HG03135 (cell line): ENCODE results near the gene KIR2DL3.
"Not testable (repeated sequence)": the region's sequence is repeated elsewhere in the genome, so short reads cannot be mapped to it uniquely, and the experiment has no call there.

Source experiments
- ATAC-seq: cut with Tn5 transposase; IDR thresholded peaks from one replicate; pipeline ENCODE4 v1.9.1; 2021; ENCODE audit warnings: mild to moderate bottlenecking, moderate library complexity; ENCODE audit not compliant: unreplicated experiment

Gene KIR2DL3

GRCh38 chr19:54738306-54738705, at the start of gene KIR2DL3:
Gene KIR2DL3, plus strand, starts transcription at chr19:54738513. Its CDS starts 33 bp downstream, at chr19:54738546.
- not testable (repeated sequence) for ATAC-seq

- no peak for ATAC-seq
These were observed 46.6 kb upstream of the KIR2DL3 start for GRCh38 chr19:54691582-54692297.

- ATAC-seq: no peak
These were observed 46.1 kb upstream of the KIR2DL3 start for GRCh38 chr19:54692298-54692615.

GRCh38 chr19:54694648-54695047, 43.7 kb upstream of the KIR2DL3 start:
- no peak for ATAC-seq

GRCh38 chr19:54696117-54696548, 42.2 kb upstream of the KIR2DL3 start:
- no peak for ATAC-seq

GRCh38 chr19:54696766-54697165, 41.5 kb upstream of the KIR2DL3 start:
- no peak for ATAC-seq

GRCh38 chr19:54697716-54698115, 40.6 kb upstream of the KIR2DL3 start:
- not testable (repeated sequence) for ATAC-seq

GRCh38 chr19:54704928-54705327, 33.4 kb upstream of the KIR2DL3 start:
- no peak for ATAC-seq

- ATAC-seq: no peak
These were observed 30.4 kb upstream of the KIR2DL3 start for GRCh38 chr19:54707962-54708361.

GRCh38 chr19:54708781-54709180, 29.5 kb upstream of the KIR2DL3 start:
- no peak for ATAC-seq

- ATAC-seq: no peak
These were observed 28.9 kb upstream of the KIR2DL3 start for GRCh38 chr19:54709212-54709948.

- ATAC-seq: not testable (repeated sequence)
These were observed 28.4 kb upstream of the KIR2DL3 start for GRCh38 chr19:54709956-54710355.

- ATAC-seq: no peak
These were observed 14.2 kb upstream of the KIR2DL3 start, which contains the start of gene KIR3DL3 for GRCh38 chr19:54724142-54724541. Gene KIR3DL3, plus strand, starts transcription at chr19:54724442. Its CDS starts 55 bp downstream, at chr19:54724497.

GRCh38 chr19:54724644-54725043, 13.7 kb upstream of the KIR2DL3 start:
- no peak for ATAC-seq

GRCh38 chr19:54725321-54725720, 13.0 kb upstream of the KIR2DL3 start:
- ATAC-seq: no peak

- no peak for ATAC-seq
These were observed 10.8 kb upstream of the KIR2DL3 start for GRCh38 chr19:54727562-54727961.

GRCh38 chr19:54728167-54728566, 10.1 kb upstream of the KIR2DL3 start:
- no peak for ATAC-seq

GRCh38 chr19:54729416-54730188, 8.7 kb upstream of the KIR2DL3 start:
- no peak for ATAC-seq

GRCh38 chr19:54731191-54731590, 7.1 kb upstream of the KIR2DL3 start:
- ATAC-seq: no peak

GRCh38 chr19:54738715-54739114, 402 bp downstream of the KIR2DL3 start:
- ATAC-seq: no peak
